Measurements from ENCODE around the gene RBM28. TPM values are rescaled to one million over a fixed set of nuclear protein-coding genes. Genes with fewer than 3 reads are reported as not detected.

RBM28 gene
- total RNA-seq, 1 donor from 2014 or later: 42.8 TPM

- H3K27me3 Mint-ChIP-seq (ENCODE audit: unreplicated experiment): peaks cover 2% of the 10 kb centered on the region
- H3K36me3 Mint-ChIP-seq (ENCODE audit: low read depth, unreplicated experiment): no peaks in the 10 kb centered on the region
- no peak for DNase-seq (ENCODE audit: low spot score)
- H3K9me3 Mint-ChIP-seq (ENCODE audit: unreplicated experiment): no peaks in the 10 kb centered on the region
- no peaks in the 10 kb centered on the region for H3K4me1 Mint-ChIP-seq (ENCODE audit: unreplicated experiment)
- no peak for TF ChIP-seq CTCF (IDR thresholded peaks at IDR 0.05; ENCODE audit: unreplicated experiment)
- H3K27ac Mint-ChIP-seq (ENCODE audit: unreplicated experiment): no peak overlapping the region
- H3K4me3 Mint-ChIP-seq (ENCODE audit: unreplicated experiment): no peak overlapping the region
These were observed 29.9 kb upstream of the RBM28 start for GRCh38 chr7:128373606-128374005.

GRCh38 chr7:128370491-128370890, 26.8 kb upstream of the RBM28 start:
- no peak for DNase-seq (ENCODE audit: low spot score)
- peaks cover 2% of the 10 kb centered on the region for H3K27me3 Mint-ChIP-seq (ENCODE audit: unreplicated experiment)
- H3K36me3 Mint-ChIP-seq (ENCODE audit: low read depth, unreplicated experiment): no peaks in the 10 kb centered on the region
- H3K27ac Mint-ChIP-seq (ENCODE audit: unreplicated experiment): no peak overlapping the region
- no peaks in the 10 kb centered on the region for H3K9me3 Mint-ChIP-seq (ENCODE audit: unreplicated experiment)
- TF ChIP-seq CTCF (IDR thresholded peaks at IDR 0.05; ENCODE audit: unreplicated experiment): no peak
- H3K4me3 Mint-ChIP-seq (ENCODE audit: unreplicated experiment): no peak overlapping the region
- peaks cover 3% of the 10 kb centered on the region for H3K4me1 Mint-ChIP-seq (ENCODE audit: unreplicated experiment)

GRCh38 chr7:128366986-128367385, 23.3 kb upstream of the RBM28 start:
- Mint-ChIP-seq H3K27ac (ENCODE audit: unreplicated experiment) (no peak overlapping the region), H3K36me3 (ENCODE audit: low read depth, unreplicated experiment) (no peaks in the 10 kb centered on the region), H3K4me3 (ENCODE audit: unreplicated experiment) (no peak overlapping the region), H3K9me3 (ENCODE audit: unreplicated experiment) (no peaks in the 10 kb centered on the region), H3K27me3 (ENCODE audit: unreplicated experiment) (peaks cover 13% of the 10 kb centered on the region), H3K4me1 (ENCODE audit: unreplicated experiment) (peaks cover 6% of the 10 kb centered on the region)
- DNase-seq (ENCODE audit: low spot score): no peak
- no peak for TF ChIP-seq CTCF (IDR thresholded peaks at IDR 0.05; ENCODE audit: unreplicated experiment)

- H3K27ac Mint-ChIP-seq (ENCODE audit: unreplicated experiment): no peak overlapping the region
- no peaks in the 10 kb centered on the region for H3K36me3 Mint-ChIP-seq (ENCODE audit: low read depth, unreplicated experiment)
- DNase-seq (ENCODE audit: low spot score): no peak
- H3K4me3 Mint-ChIP-seq (ENCODE audit: unreplicated experiment): no peak overlapping the region
- peaks cover 8% of the 10 kb centered on the region for H3K4me1 Mint-ChIP-seq (ENCODE audit: unreplicated experiment)
- H3K27me3 Mint-ChIP-seq (ENCODE audit: unreplicated experiment): peaks cover 14% of the 10 kb centered on the region
- TF ChIP-seq CTCF (IDR thresholded peaks at IDR 0.05; ENCODE audit: unreplicated experiment): no peak
- H3K9me3 Mint-ChIP-seq (ENCODE audit: unreplicated experiment): no peaks in the 10 kb centered on the region
These were observed 22.6 kb upstream of the RBM28 start for GRCh38 chr7:128366300-128366699.

- Mint-ChIP-seq H3K36me3 (ENCODE audit: low read depth, unreplicated experiment) (no peaks in the 10 kb centered on the region), H3K9me3 (ENCODE audit: unreplicated experiment) (no peaks in the 10 kb centered on the region), H3K27ac (ENCODE audit: unreplicated experiment) (peak overlapping the region; percentile 3), H3K4me1 (ENCODE audit: unreplicated experiment) (peaks cover 13% of the 10 kb centered on the region), H3K27me3 (ENCODE audit: unreplicated experiment) (peaks cover 20% of the 10 kb centered on the region), H3K4me3 (ENCODE audit: unreplicated experiment) (no peak overlapping the region)
- no peak for TF ChIP-seq CTCF (IDR thresholded peaks at IDR 0.05; ENCODE audit: unreplicated experiment)
- no peak for DNase-seq (ENCODE audit: low spot score)
These were observed 21.7 kb upstream of the RBM28 start for GRCh38 chr7:128365432-128365831.

Data from endothelial cell (in vitro differentiated cells).